GM10266 (cell line): ENCODE results near the gene UBL5.
"Not testable (repeated sequence)": the region's sequence is repeated elsewhere in the genome, so short reads cannot be mapped to it uniquely, and the experiment has no call there.

Experiments used
- DNase-seq: peaks from one replicate; pipeline ENCODE4 v3.0.0; 2012; ENCODE audit errors: extremely low spot score
- CTCF ChIP-seq: IDR thresholded peaks from 2 replicates; pipeline ENCODE4 v1.5.1; 2012; ENCODE audit warnings: mild to moderate bottlenecking, low read depth; ENCODE audit not compliant: control insufficient read depth, insufficient read depth; ENCODE audit errors: missing control alignments

UBL5 gene

GRCh38 chr19:9819596-9819909, 8.2 kb upstream of the UBL5 start:
- TF ChIP-seq CTCF: no peak
- DNase-seq: no peak

DNA sequence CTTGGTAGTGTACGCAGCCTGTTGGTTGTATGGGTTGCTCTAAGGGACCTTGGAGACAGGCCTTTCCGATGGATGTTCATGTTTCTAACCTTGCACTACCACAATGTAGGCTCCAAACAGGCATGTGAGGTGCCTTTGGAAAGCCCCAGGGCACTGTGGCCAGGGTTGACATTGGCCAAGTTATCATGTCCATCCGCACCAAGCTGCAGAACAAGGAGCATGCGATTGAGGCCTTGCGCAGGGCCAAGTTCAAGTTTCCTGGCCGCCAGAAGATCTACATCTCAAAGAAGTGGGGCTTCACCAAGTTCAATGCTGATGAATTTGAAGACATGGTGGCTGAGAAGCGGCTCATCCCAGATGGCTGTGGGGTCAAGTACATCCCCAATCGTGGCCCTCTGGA, 7.7 kb upstream of the UBL5 start:
- DNase-seq: not testable (repeated sequence)

DNA sequence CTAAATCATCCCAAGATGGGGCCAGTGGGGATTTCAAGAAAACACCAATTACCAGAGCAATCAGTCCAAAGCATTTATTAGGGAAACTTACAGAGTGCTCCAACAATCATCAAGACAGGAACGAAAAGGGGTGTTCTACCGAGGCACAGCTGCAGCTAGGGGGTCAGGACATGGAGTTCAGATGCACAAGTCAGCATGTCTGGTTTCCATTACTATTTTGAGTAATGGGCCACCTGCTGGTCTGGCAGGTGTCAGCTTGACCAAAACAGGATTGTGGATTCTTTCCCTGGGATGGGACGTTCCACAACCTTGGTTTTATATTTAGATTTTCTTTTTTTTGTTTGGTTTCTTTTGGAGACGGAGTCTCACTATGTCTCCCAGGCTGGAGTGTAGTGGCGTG, 3.9 kb upstream of the UBL5 start:
- no peak for DNase-seq
- TF ChIP-seq CTCF: no peak

DNA sequence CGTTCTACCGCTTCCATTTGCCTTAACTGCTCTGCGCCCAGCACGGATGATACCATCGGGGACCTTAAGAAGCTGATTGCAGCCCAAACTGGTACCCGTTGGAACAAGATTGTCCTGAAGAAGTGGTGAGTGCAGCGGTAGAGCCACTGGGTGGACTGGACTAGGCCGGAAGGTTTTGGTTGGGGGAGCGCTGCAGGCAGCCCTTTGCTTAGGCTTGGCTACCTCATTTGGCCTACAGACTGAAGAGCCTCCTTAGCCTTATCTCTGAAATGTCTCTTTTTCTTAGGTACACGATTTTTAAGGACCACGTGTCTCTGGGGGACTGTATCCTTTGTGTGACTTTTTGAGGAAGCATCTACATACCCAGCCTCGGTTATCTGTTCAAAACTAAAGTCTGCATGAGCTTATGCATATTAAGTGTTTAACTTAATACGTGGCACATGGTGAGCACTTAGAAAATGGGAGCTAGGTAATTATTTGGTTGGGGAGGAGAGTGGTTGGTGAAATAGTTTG, 889 bp downstream of the UBL5 start:
- no peak for DNase-seq
- TF ChIP-seq CTCF: no peak

GRCh38 chr19:9834307-9834725, 6.6 kb downstream of the UBL5 start:
- no peak for TF ChIP-seq CTCF

DNA sequence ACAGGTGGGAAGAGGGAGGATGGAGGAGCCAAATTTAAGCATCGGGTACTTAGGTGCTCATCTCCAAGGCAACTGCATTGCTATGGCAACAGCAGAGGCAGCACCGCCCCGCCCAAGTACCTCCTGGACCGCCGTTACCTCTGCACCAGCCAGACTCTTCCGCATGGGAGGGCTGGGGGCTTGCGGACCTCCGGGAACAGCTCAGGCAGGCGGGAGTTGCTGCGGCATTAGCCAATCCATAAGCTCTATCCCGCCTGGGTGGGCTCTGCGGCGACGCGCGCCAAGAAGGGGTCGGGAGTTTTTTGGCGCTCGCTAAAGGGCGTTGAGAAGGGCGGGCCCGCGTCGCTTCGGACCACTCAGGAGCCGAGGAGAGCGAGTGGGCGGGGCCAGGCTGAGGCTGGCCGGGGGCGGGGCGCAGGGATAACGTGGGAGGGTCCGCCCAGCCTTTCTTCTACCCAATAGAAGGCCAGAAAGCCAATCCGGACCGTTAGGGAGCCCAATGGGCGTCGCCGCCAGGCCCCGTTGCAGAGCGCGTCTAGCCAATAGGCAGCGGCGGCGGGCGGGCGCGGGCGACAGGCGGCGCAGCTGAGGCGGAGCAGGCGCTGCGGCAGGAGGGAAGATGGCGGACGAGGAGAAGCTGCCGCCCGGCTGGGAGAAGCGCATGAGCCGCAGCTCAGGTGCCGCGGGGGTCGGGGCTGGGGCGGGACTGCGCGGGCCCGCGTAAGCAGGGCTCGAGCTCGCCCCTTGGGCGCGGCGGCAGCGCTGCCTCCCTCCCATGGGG, 7.2 kb downstream of the UBL5 start, which contains the start of gene PIN1:
TSS of gene PIN1 (plus strand) at position 593 of the 781 bp plus-strand sequence. CDS start at position 620, 27 bp downstream.
- TF ChIP-seq CTCF: peak; percentile 70
- peak; percentile 99 for DNase-seq

More at GRCh38 chr19:9834307-9834725, 6.6 kb downstream of the UBL5 start:
- DNase-seq: no peak

DNA sequence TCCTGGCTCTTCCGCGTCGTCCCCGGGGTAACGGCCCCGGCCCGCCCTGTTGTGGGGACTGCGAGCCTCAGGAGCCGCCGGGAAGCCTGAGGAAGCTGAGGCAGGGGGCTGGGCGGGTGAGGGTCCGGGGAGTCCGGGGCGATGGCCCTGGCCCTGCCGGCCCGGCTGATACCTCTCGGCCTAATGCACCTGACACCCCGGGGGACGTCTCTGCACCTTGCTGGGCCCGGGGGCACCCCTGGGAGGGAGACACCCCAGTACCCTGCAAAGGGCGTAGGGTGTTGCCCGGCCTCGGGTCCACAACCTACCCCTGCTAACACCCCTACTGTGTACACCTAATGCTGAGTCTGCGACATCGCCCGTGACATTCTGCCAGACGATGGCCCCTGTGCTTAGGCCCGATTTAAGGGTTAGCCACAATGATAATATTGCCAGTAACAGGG, 7.8 kb downstream of the UBL5 start:
- DNase-seq: no peak
- TF ChIP-seq CTCF: no peak
